Rectal smooth muscle tissue (tissue), 1 donor: Measurements from ENCODE around the gene FOXC2.
A peak's percentile ranks its signal among the peaks of the same experiment; 100 is the strongest.

ENCODE experiments used
- H3K27ac ChIP-seq: one replicate; pipeline ENCODE4 v1.7.0; 2013; ENCODE audit warnings: low read depth, low read length, inconsistent platforms
- H3K27me3 ChIP-seq: one replicate; pipeline ENCODE4 v1.7.0; 2013; ENCODE audit warnings: low read length; ENCODE audit not compliant: control insufficient read depth, insufficient read depth
- H3K36me3 ChIP-seq: one replicate; pipeline ENCODE4 v1.7.0; 2013; ENCODE audit warnings: low read length; ENCODE audit not compliant: control insufficient read depth, insufficient read depth
- H3K4me1 ChIP-seq: one replicate; pipeline ENCODE4 v1.7.0; 2013; ENCODE audit warnings: low read length; ENCODE audit not compliant: control insufficient read depth, insufficient read depth
- H3K4me3 ChIP-seq: one replicate; pipeline ENCODE4 v1.7.0; 2013; ENCODE audit warnings: low read length
- H3K9ac ChIP-seq: one replicate; pipeline ENCODE4 v1.7.0; 2013; ENCODE audit warnings: low read length

FOXC2 gene

DNA sequence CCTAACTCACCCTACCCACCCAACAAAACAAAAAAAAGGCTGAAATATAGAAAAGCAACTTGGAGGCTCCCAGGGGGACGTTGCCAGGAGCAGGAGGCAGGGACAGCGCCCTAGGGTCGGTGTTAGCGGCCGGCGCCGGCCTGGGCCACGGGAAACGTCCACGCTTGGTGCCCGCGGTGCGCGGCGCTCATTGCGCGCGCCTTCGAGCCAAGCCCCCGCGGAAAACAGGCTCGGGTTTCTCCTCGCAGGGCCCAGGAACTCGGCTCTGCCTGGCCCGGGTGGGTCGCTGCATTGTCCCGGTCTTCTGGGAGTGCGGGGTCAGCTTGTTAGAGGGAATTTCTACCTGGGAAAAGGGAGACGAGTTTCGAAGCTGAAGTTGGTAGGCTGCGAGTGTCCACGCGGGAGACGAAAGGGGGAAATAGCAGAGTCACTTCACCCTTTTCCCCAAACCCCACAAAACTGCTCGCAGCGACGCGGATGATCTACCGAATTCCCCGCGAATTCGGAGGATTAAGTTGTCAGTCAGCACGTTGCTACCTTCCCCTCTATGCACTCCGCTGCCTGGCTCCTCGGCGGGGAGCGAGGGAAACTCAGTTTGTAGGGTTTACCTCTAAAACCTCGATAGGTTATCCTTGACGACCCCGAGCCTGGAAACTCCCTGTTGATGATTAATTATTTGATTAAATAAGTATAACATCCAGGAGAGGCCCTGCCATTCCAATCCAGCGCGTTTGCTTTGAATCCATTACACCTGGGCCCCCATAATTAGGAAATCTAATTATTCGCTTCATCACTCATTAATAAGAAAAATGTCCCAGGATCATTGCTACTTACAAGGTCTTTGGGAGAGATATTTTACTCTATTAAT is 751 bp upstream of the FOXC2 start:
- peaks cover 36% of the 10 kb centered on the region for H3K27me3 ChIP-seq
- no peaks in the 10 kb centered on the region for H3K36me3 ChIP-seq
- H3K4me3 ChIP-seq = no peak overlapping the region
- no peak overlapping the region for H3K27ac ChIP-seq
- H3K9ac ChIP-seq = no peak overlapping the region
- no peaks in the 10 kb centered on the region for H3K4me1 ChIP-seq

DNA sequence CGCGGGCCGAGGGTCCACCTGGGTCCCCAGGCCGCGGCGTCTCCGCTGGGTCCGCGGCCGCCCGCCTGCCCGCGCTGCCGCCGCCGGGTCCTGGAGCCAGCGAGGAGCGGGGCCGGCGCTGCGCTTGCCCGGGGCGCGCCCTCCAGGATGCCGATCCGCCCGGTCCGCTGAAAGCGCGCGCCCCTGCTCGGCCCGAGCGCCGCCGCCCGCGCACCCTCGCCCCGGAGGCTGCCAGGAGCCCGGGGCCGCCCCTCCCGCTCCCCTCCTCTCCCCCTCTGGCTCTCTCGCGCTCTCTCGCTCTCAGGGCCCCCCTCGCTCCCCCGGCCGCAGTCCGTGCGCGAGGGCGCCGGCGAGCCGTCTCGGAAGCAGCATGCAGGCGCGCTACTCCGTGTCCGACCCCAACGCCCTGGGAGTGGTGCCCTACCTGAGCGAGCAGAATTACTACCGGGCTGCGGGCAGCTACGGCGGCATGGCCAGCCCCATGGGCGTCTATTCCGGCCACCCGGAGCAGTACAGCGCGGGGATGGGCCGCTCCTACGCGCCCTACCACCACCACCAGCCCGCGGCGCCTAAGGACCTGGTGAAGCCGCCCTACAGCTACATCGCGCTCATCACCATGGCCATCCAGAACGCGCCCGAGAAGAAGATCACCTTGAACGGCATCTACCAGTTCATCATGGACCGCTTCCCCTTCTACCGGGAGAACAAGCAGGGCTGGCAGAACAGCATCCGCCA is 504 bp downstream of the FOXC2 start:
- no peak overlapping the region for H3K9ac ChIP-seq
- no peaks in the 10 kb centered on the region for H3K4me1 ChIP-seq
- H3K4me3 ChIP-seq = no peak overlapping the region
- H3K27me3 ChIP-seq = peaks cover 42% of the 10 kb centered on the region
- no peak overlapping the region for H3K27ac ChIP-seq
- H3K36me3 ChIP-seq = no peaks in the 10 kb centered on the region

DNA sequence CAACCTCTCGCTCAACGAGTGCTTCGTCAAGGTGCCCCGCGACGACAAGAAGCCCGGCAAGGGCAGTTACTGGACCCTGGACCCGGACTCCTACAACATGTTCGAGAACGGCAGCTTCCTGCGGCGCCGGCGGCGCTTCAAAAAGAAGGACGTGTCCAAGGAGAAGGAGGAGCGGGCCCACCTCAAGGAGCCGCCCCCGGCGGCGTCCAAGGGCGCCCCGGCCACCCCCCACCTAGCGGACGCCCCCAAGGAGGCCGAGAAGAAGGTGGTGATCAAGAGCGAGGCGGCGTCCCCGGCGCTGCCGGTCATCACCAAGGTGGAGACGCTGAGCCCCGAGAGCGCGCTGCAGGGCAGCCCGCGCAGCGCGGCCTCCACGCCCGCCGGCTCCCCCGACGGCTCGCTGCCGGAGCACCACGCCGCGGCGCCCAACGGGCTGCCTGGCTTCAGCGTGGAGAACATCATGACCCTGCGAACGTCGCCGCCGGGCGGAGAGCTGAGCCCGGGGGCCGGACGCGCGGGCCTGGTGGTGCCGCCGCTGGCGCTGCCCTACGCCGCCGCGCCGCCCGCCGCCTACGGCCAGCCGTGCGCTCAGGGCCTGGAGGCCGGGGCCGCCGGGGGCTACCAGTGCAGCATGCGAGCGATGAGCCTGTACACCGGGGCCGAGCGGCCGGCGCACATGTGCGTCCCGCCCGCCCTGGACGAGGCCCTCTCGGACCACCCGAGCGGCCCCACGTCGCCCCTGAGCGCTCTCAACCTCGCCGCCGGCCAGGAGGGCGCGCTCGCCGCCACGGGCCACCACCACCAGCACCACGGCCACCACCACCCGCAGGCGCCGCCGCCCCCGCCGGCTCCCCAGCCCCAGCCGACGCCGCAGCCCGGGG is 1.3 kb downstream of the FOXC2 start:
- H3K4me3 ChIP-seq = no peak overlapping the region
- no peak overlapping the region for H3K27ac ChIP-seq
- peaks cover 48% of the 10 kb centered on the region for H3K27me3 ChIP-seq
- H3K9ac ChIP-seq = no peak overlapping the region
- no peaks in the 10 kb centered on the region for H3K4me1 ChIP-seq
- no peaks in the 10 kb centered on the region for H3K36me3 ChIP-seq

DNA sequence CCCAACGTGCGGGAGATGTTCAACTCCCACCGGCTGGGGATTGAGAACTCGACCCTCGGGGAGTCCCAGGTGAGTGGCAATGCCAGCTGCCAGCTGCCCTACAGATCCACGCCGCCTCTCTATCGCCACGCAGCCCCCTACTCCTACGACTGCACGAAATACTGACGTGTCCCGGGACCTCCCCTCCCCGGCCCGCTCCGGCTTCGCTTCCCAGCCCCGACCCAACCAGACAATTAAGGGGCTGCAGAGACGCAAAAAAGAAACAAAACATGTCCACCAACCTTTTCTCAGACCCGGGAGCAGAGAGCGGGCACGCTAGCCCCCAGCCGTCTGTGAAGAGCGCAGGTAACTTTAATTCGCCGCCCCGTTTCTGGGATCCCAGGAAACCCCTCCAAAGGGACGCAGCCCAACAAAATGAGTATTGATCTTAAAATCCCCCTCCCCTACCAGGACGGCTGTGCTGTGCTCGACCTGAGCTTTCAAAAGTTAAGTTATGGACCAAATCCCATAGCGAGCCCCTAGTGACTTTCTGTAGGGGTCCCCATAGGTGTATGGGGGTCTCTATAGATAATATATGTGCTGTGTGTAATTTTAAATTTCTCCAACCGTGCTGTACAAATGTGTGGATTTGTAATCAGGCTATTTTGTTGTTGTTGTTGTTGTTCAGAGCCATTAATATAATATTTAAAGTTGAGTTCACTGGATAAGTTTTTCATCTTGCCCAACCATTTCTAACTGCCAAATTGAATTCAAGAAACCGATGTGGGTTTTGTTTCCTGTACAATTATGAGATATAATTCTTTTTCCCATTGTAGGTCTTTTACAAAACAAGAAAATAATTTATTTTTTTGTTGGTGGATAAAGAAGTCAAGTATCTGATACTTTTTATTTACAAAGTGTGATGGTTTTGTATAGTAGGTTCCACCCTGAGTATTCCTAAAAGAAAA is 2.3 kb downstream of the FOXC2 start:
- no peaks in the 10 kb centered on the region for H3K36me3 ChIP-seq
- H3K4me3 ChIP-seq = peak overlapping the region; percentile 25
- H3K4me1 ChIP-seq = no peaks in the 10 kb centered on the region
- H3K27ac ChIP-seq = no peak overlapping the region
- peaks cover 53% of the 10 kb centered on the region for H3K27me3 ChIP-seq
- no peak overlapping the region for H3K9ac ChIP-seq

DNA sequence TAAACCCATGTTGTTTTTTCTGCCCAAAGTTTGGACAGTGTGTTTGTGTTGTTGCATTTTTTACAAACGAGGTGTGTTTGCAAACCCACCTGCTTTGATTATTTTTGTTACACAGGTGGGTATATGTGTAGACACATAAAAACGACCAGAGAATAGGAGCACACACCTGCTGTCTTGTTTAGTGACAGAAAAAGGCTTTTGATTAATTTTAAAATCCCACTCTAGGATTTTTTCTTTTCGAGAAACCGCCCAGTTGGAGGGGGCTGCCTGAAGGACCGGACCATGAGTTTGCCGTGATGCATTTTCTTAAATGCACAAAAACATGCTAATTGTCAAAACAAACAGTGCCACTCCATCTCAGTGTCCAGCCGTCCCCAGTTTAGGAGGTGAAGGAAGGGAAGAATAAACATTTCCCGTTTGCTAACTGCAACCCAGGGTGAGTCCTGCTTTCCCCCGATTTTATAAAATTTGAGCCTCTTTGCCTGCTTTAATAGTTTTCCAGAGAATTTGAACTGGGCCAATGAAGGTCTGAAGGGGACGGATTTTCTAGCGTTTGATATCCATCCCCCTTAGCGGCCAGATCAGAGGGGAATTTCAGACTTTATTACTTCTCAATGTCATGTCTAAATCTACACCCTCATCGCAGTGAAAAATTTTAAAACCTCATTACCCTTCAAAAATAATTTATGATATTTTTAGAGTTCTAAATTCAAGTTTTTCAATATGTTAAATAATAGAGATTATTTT is 3.2 kb downstream of the FOXC2 start:
- no peaks in the 10 kb centered on the region for H3K36me3 ChIP-seq
- H3K4me1 ChIP-seq = no peaks in the 10 kb centered on the region
- no peak overlapping the region for H3K27ac ChIP-seq
- H3K4me3 ChIP-seq = no peak overlapping the region
- H3K27me3 ChIP-seq = peaks cover 59% of the 10 kb centered on the region
- H3K9ac ChIP-seq = no peak overlapping the region

DNA sequence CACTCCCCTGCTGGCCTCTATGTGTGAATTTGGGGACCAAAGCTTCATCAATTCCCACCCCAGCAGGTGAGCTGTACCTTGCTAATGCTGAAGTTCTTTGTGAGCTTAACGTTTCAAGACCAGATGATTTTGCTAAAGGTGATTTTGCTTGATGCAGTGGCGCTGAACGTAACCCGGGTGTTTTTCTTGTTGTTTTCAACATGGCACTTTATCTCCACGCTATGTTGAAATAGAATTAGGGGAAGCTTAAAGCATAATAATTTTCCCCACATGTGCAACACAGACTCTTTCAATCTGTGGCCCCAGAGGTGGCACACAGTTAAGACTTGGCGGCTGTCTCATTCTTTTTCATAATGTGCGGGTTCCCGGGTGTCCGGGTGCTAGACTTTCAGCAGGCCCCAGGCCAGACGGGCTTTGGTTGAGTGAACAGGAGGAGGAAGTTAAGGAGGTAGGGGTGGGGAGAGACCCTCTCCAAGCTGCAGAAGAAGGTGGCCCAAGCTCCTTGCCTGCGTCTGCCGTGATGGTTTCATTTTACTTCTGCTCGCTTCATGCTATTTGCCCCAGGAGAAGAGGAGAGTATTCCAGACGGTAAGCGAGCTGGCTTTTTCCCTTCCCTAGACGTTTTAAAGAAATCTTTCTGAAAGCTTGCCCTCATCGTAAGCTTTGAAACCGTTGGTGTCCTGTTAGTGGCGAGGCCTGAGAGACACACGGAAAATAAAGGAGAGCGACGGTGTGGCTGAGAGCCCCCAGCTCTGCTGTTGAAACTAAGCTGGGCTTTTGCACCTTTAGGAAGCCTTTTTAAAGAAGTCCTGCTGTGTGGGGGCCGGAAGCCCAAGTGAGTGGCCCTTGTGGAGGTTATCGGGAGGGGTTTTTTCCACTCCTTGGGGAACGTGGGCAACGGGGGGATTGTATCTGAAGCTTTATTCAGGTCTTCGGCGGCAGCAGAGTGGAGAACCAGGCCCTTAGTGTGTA is 4.2 kb downstream of the FOXC2 start:
- Histone ChIP-seq H3K27me3 (peaks cover 56% of the 10 kb centered on the region), H3K9ac (no peak overlapping the region), H3K27ac (no peak overlapping the region), H3K36me3 (no peaks in the 10 kb centered on the region), H3K4me3 (no peak overlapping the region), H3K4me1 (no peaks in the 10 kb centered on the region)

DNA sequence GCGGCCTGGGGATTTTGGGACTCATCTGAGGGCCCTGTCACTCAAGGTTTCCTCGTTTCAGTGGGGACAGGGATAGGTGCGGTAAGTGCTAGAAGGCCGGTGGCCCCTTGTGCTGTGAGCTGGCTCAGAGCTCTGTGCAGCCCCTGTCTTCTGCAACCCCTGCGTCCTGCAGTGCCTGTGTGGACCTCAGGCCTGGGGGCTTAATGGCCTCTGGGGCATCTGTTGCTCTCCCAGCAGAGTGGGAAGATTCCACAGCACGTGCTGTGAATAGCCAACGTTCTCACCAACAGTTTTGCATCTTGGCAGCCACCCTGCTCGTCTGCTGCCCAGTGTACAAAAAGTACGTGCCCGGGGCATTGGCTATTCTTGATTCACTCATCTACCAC is 4.9 kb downstream of the FOXC2 start:
- Histone ChIP-seq H3K27ac (no peak overlapping the region), H3K9ac (no peak overlapping the region), H3K4me1 (no peaks in the 10 kb centered on the region), H3K36me3 (no peaks in the 10 kb centered on the region), H3K27me3 (peaks cover 58% of the 10 kb centered on the region), H3K4me3 (no peak overlapping the region)

DNA sequence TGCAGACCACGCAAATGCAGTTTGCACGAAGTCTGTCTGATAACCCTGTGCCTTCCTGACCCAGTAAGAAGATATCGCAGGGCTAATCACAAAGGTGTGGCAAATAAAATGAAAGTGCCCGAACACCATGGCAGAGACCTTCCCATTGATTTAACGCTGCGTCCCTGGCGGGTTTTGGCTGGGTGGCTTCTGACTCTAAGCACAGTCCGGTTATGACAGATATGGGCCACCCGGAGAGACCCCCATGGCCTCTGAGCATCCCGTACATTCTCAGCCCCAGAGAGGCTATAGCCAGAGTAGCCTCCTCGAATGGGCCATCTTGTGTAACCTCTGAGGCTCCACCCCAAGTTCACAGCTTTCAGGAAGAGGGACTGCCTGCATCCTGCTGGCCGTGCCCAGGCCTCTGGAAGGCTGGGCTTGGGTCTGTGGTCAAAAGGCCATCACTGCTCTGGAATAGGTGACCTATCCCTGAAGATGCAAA is 5.5 kb downstream of the FOXC2 start:
- H3K4me3 ChIP-seq = no peak overlapping the region
- no peaks in the 10 kb centered on the region for H3K36me3 ChIP-seq
- H3K4me1 ChIP-seq = no peaks in the 10 kb centered on the region
- no peak overlapping the region for H3K27ac ChIP-seq
- no peak overlapping the region for H3K9ac ChIP-seq
- peaks cover 63% of the 10 kb centered on the region for H3K27me3 ChIP-seq

DNA sequence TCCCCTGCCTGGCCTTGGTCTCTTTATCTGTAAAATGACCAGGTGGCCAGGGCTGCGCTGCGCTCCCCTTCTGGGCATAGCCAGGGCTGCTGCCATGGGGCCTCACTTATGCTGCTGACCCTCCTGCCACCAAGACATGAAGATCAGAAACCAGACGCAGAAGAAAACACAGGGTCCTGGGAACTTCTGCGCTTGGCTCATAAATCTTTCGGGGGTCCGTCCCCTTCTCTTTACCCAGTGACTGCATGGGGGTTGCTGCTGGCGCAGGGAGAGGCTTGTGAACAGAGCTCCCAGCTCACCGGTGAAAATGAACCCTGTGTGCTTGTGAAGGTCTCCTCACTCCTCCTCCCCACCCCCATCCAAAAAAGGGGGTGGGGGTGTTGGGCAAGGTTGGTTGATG is 6.0 kb downstream of the FOXC2 start:
- Histone ChIP-seq H3K27me3 (peaks cover 62% of the 10 kb centered on the region), H3K9ac (no peak overlapping the region), H3K4me1 (no peaks in the 10 kb centered on the region), H3K4me3 (no peak overlapping the region), H3K27ac (no peak overlapping the region), H3K36me3 (no peaks in the 10 kb centered on the region)

DNA sequence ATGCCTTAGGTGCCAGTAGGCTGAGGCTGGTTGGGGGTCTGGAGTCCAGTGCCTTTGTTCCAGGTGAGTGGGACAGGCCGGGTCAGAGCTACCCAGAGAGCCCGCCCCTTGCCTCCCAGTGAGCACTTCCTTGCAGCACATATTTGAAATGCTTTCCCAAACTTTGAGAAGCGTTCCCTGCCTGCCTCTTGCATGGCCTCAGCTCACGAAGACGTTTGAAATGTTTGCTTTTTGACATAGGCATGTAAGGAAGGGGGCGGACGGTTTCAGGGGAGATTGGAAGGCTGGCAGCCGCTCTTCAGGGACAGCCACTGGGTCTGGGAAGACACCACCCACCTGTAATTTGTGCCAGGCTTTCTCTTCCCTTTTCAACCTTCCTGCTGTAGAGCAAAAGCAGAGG is 6.6 kb downstream of the FOXC2 start:
- H3K36me3 ChIP-seq = no peaks in the 10 kb centered on the region
- no peaks in the 10 kb centered on the region for H3K4me1 ChIP-seq
- no peak overlapping the region for H3K27ac ChIP-seq
- H3K27me3 ChIP-seq = peaks cover 58% of the 10 kb centered on the region
- no peak overlapping the region for H3K9ac ChIP-seq
- H3K4me3 ChIP-seq = no peak overlapping the region
